HEK293 (cell line): ENCODE measurements around the gene PKD2.

Experiments used
- CTCF ChIA-PET: fragments of 350-600 bp; formaldehyde crosslinking; extraction: SDS; loops from one replicate; lab custom pipeline; 2021; ENCODE audit warnings: antibody characterized with exemption; lab: Yijun Ruan, JAX
- POLR2A ChIA-PET: fragments of 300-600 bp; formaldehyde crosslinking; extraction: SDS; loops from one replicate; lab custom pipeline; 2020; ENCODE audit warnings: antibody characterized with exemption, inconsistent platforms; lab: Yijun Ruan, JAX
- H3K27ac ChIP-seq: fragments of 200-500 bp; sonication (Bioruptor generic); 2 replicates; pipeline ENCODE4 v1.5.1; 2014; ENCODE audit warnings: low read depth, low read length, control low read depth, inconsistent platforms; ENCODE audit errors: extremely low read depth
- H3K36me3 ChIP-seq, 2 experiments: fragments of 200-500 bp in 1 of 2; sonication (Bioruptor generic) in 1 of 2; 1 replicate in 1 of 2; 2 replicates in 1 of 2; pipeline ENCODE4 v1.5.1; 2014 to 2017; ENCODE audit warnings: inconsistent platforms in 2 of 2, low read length in 2 of 2; ENCODE audit not compliant: control insufficient read depth in 2 of 2, insufficient read depth in 1 of 2
- H3K4me1 ChIP-seq: fragments of 200-500 bp; sonication (Bioruptor generic); 2 replicates; pipeline ENCODE4 v1.5.1; 2014; ENCODE audit warnings: mild to moderate bottlenecking, low read length, inconsistent platforms; ENCODE audit not compliant: control insufficient read depth, insufficient read depth
- H3K4me3 ChIP-seq: 2 replicates; pipeline ENCODE4 v1.5.1; 2011; ENCODE audit warnings: low read depth, mild to moderate bottlenecking, control low read depth, low read length, moderate library complexity
- H3K9me3 ChIP-seq: fragments of 200-500 bp; sonication (Bioruptor generic); 2 replicates; pipeline ENCODE4 v1.5.1; 2014; ENCODE audit warnings: low read depth, low read length, inconsistent platforms; ENCODE audit not compliant: control insufficient read depth, insufficient read depth
- FEZF1 ChIP-seq: fragments of 450-650 bp; formaldehyde crosslinking; IDR thresholded peaks from 2 replicates; pipeline ENCODE4 v1.5.1; 2016; ENCODE audit warnings: missing biosample characterization, missing genetic modification characterization
- IKZF3 ChIP-seq: fragments of 450-650 bp; IDR thresholded peaks from 2 replicates; pipeline ENCODE4 v1.5.0; 2018; ENCODE audit warnings: missing biosample characterization, mild to moderate bottlenecking, missing genetic modification characterization, moderate library complexity
- PRDM2 ChIP-seq: fragments of 450-650 bp; formaldehyde crosslinking; IDR thresholded peaks from 2 replicates; pipeline ENCODE4 v1.5.1; 2016; ENCODE audit warnings: missing biosample characterization, missing genetic modification characterization, borderline replicate concordance
- PRDM6 ChIP-seq: fragments of 450-650 bp; formaldehyde crosslinking; IDR thresholded peaks from 2 replicates; pipeline ENCODE4 v1.5.1; 2017; ENCODE audit warnings: missing biosample characterization, missing genetic modification characterization
- REST ChIP-seq: fragments of 450-650 bp; formaldehyde crosslinking; IDR thresholded peaks from 2 replicates; pipeline ENCODE4 v1.5.1; 2016; ENCODE audit warnings: missing biosample characterization, missing genetic modification characterization
- SCRT1 ChIP-seq: fragments of 450-650 bp; formaldehyde crosslinking; IDR thresholded peaks from 2 replicates; pipeline ENCODE4 v1.5.1; 2016; ENCODE audit warnings: missing biosample characterization, missing genetic modification characterization, borderline replicate concordance
- SCRT2 ChIP-seq: fragments of 450-650 bp; formaldehyde crosslinking; IDR thresholded peaks from 2 replicates; pipeline ENCODE4 v1.5.1; 2016; ENCODE audit warnings: missing biosample characterization, missing genetic modification characterization
- TCF7L2 ChIP-seq: IDR thresholded peaks from 2 replicates; pipeline ENCODE4 v1.6.1; 2011; ENCODE audit warnings: low read depth, mild to moderate bottlenecking, inconsistent platforms, low read length, moderate library complexity, borderline replicate concordance
- ZFHX2 ChIP-seq: fragments of 450-650 bp; formaldehyde crosslinking; conservative IDR thresholded peaks from 2 replicates; pipeline ENCODE4 v1.5.1; 2016; ENCODE audit warnings: missing biosample characterization, missing genetic modification characterization
- ZNF112 ChIP-seq: fragments of 450-650 bp; formaldehyde crosslinking; IDR thresholded peaks from 2 replicates; pipeline ENCODE4 v1.5.0; 2017; ENCODE audit warnings: missing biosample characterization, missing genetic modification characterization
- ZNF114 ChIP-seq: fragments of 450-650 bp; formaldehyde crosslinking; IDR thresholded peaks from 2 replicates; pipeline ENCODE4 v1.5.0; 2017; ENCODE audit warnings: missing biosample characterization, missing genetic modification characterization
- ZNF121 ChIP-seq: fragments of 450-650 bp; formaldehyde crosslinking; IDR thresholded peaks from 2 replicates; pipeline ENCODE4 v1.5.1; 2016; ENCODE audit warnings: missing biosample characterization, missing genetic modification characterization
- ZNF175 ChIP-seq: fragments of 450-650 bp; formaldehyde crosslinking; IDR thresholded peaks from 2 replicates; pipeline ENCODE4 v1.5.1; 2016; ENCODE audit warnings: missing biosample characterization, missing genetic modification characterization
- ZNF18 ChIP-seq: fragments of 450-650 bp; formaldehyde crosslinking; IDR thresholded peaks from 2 replicates; pipeline ENCODE4 v1.5.1; 2016; ENCODE audit warnings: missing biosample characterization, missing genetic modification characterization
- ZNF521 ChIP-seq: fragments of 450-650 bp; formaldehyde crosslinking; IDR thresholded peaks from 2 replicates; pipeline ENCODE4 v1.5.1; 2017; ENCODE audit warnings: missing biosample characterization, mild to moderate bottlenecking, missing genetic modification characterization
- ZNF585B ChIP-seq: fragments of 450-650 bp; formaldehyde crosslinking; IDR thresholded peaks from 2 replicates; pipeline ENCODE4 v1.5.1; 2016; ENCODE audit warnings: missing biosample characterization, missing genetic modification characterization
- ZNF639 ChIP-seq: fragments of 450-650 bp; formaldehyde crosslinking; IDR thresholded peaks from 2 replicates; pipeline ENCODE4 v1.5.1; 2016; ENCODE audit warnings: missing biosample characterization, missing genetic modification characterization
- ZNF785 ChIP-seq: fragments of 450-650 bp; formaldehyde crosslinking; IDR thresholded peaks from 2 replicates; pipeline ENCODE4 v1.5.1; 2016; ENCODE audit warnings: missing biosample characterization, missing genetic modification characterization
- ZNF837 ChIP-seq: fragments of 450-650 bp; formaldehyde crosslinking; IDR thresholded peaks from 2 replicates; pipeline ENCODE4 v1.5.1; 2016; ENCODE audit warnings: missing biosample characterization, missing genetic modification characterization
- ZSCAN16 ChIP-seq: fragments of 450-650 bp; formaldehyde crosslinking; IDR thresholded peaks from 2 replicates; pipeline ENCODE4 v1.5.1; 2016; ENCODE audit warnings: missing biosample characterization, missing genetic modification characterization

PKD2 gene

GRCh38 chr4:88108747-88109122 is 101.3 kb downstream of the PKD2 start:
- Histone ChIP-seq H3K4me3 (no peak overlapping the region), H3K4me1 (peaks cover 9% of the 10 kb centered on the region), H3K36me3 (no peaks in the 10 kb centered on the region), H3K27ac (no peak overlapping the region), H3K9me3 (no peaks in the 10 kb centered on the region)
- ChIA-PET POLR2A (no interaction called here), CTCF (no interaction called here)
- TF ChIP-seq ZNF639 (tag by site-specific recombination) (no peak), ZNF837 (tag by site-specific recombination) (no peak), ZNF112 (no peak), ZNF521 (no peak), ZNF785 (tag by site-specific recombination) (no peak), ZNF114 (tag by site-specific recombination) (no peak), ZSCAN16 (tag by site-specific recombination) (no peak), ZNF175 (tag by site-specific recombination) (no peak), ZNF121 (tag by site-specific recombination) (no peak), ZFHX2 (tag by site-specific recombination) (no peak), ZNF18 (tag by site-specific recombination) (no peak), PRDM2 (no peak)

GRCh38 chr4:88109123-88109881 is 101.9 kb downstream of the PKD2 start:
- Histone ChIP-seq H3K4me3 (no peak overlapping the region), H3K9me3 (no peaks in the 10 kb centered on the region), H3K4me1 (peaks cover 8% of the 10 kb centered on the region), H3K36me3 (no peaks in the 10 kb centered on the region), H3K27ac (no peak overlapping the region)
- CTCF ChIA-PET: interaction anchor here (0.7 kb wide), 1 partner anchor 467 kb away, joined by 3 read pairs; no protein-coding TSS in a partner anchor
- no peak for TF ChIP-seq ZNF585B (tag by site-specific recombination)
- peak; percentile 74 for TF ChIP-seq SCRT2 (tag by site-specific recombination)
- TF ChIP-seq TCF7L2: peak; percentile 76; the same call in 1 of the 2 replicates
- TF ChIP-seq PRDM6 (tag by site-specific recombination): peak; percentile 79
- peak; percentile 51 for TF ChIP-seq FEZF1 (tag by site-specific recombination)
- TF ChIP-seq SCRT1 (tag by site-specific recombination): peak; percentile 57; the same call in 1 of the 2 replicates
- TF ChIP-seq IKZF3: 0 out of 2 replicates have a peak, but pooled peaks have one; percentile 19
- no peak for TF ChIP-seq REST (tag by site-specific recombination)
- TF ChIP-seq, all 188 proteins: peak for 6
- POLR2A ChIA-PET: no interaction called here
